WERI-Rb-1 (cell line): ENCODE measurements around the gene KNDC1.

ENCODE experiments used
- DNase-seq: peaks from one replicate; pipeline ENCODE4 v3.0.0-alpha.2; 2020
- H3K27ac ChIP-seq: fragments of 250-450 bp; sonication (Bioruptor Pico); 2 replicates; pipeline ENCODE4 v1.5.1; 2020; ENCODE audit warnings: mild to moderate bottlenecking, moderate library complexity
- H3K27me3 ChIP-seq: fragments of 250-450 bp; sonication (Bioruptor Pico); 2 replicates; pipeline ENCODE4 v1.5.1; 2021; ENCODE audit warnings: mild to moderate bottlenecking, low read depth, moderate library complexity; ENCODE audit not compliant: insufficient read depth, severe bottlenecking
- H3K36me3 ChIP-seq: fragments of 250-450 bp; sonication (Bioruptor Pico); 2 replicates; pipeline ENCODE4 v1.5.1; 2020; ENCODE audit warnings: mild to moderate bottlenecking, moderate library complexity
- H3K4me3 ChIP-seq: 2 replicates; pipeline ENCODE4 v1.5.1; 2011; ENCODE audit warnings: low read depth, mild to moderate bottlenecking, control low read depth, low read length
- H3K9me3 ChIP-seq: fragments of 250-450 bp; sonication (Bioruptor Pico); 2 replicates; pipeline ENCODE4 v1.5.1; 2021; ENCODE audit warnings: mild to moderate bottlenecking, moderate library complexity; ENCODE audit not compliant: severe bottlenecking
- TF ChIP-seq, protein P1 (sequence below): IDR thresholded peaks from 2 replicates; pipeline ENCODE4 v1.5.1; 2011; ENCODE audit warnings: low read depth, mild to moderate bottlenecking, control low read depth, inconsistent platforms, low read length

The KNDC1 gene

GRCh38 chr10:133199488-133199885, 39.5 kb downstream of the KNDC1 start:
- H3K36me3 ChIP-seq: no peaks in the 10 kb centered on the region
- no peak overlapping the region for H3K4me3 ChIP-seq
- TF ChIP-seq, protein P1, sequence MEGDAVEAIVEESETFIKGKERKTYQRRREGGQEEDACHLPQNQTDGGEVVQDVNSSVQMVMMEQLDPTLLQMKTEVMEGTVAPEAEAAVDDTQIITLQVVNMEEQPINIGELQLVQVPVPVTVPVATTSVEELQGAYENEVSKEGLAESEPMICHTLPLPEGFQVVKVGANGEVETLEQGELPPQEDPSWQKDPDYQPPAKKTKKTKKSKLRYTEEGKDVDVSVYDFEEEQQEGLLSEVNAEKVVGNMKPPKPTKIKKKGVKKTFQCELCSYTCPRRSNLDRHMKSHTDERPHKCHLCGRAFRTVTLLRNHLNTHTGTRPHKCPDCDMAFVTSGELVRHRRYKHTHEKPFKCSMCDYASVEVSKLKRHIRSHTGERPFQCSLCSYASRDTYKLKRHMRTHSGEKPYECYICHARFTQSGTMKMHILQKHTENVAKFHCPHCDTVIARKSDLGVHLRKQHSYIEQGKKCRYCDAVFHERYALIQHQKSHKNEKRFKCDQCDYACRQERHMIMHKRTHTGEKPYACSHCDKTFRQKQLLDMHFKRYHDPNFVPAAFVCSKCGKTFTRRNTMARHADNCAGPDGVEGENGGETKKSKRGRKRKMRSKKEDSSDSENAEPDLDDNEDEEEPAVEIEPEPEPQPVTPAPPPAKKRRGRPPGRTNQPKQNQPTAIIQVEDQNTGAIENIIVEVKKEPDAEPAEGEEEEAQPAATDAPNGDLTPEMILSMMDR: no peak
- no peaks in the 10 kb centered on the region for H3K27me3 ChIP-seq
- no peak overlapping the region for H3K27ac ChIP-seq
- H3K9me3 ChIP-seq: no peaks in the 10 kb centered on the region
- no peak for DNase-seq

GRCh38 chr10:133199992-133200611, 40.1 kb downstream of the KNDC1 start:
- H3K4me3 ChIP-seq: no peak overlapping the region
- no peaks in the 10 kb centered on the region for H3K9me3 ChIP-seq
- TF ChIP-seq, protein P1: no peak
- no peak overlapping the region for H3K27ac ChIP-seq
- DNase-seq: no peak
- no peaks in the 10 kb centered on the region for H3K27me3 ChIP-seq
- H3K36me3 ChIP-seq: no peaks in the 10 kb centered on the region

GRCh38 chr10:133200621-133201031, 40.6 kb downstream of the KNDC1 start:
- TF ChIP-seq, protein P1: no peak
- Histone ChIP-seq H3K4me3 (no peak overlapping the region), H3K36me3 (no peaks in the 10 kb centered on the region), H3K27ac (no peak overlapping the region), H3K27me3 (no peaks in the 10 kb centered on the region), H3K9me3 (no peaks in the 10 kb centered on the region)
- no peak for DNase-seq

GRCh38 chr10:133201151-133201947, 41.3 kb downstream of the KNDC1 start:
- Histone ChIP-seq H3K36me3 (no peaks in the 10 kb centered on the region), H3K27ac (no peak overlapping the region), H3K9me3 (no peaks in the 10 kb centered on the region), H3K27me3 (no peaks in the 10 kb centered on the region), H3K4me3 (no peak overlapping the region)
- TF ChIP-seq, protein P1: no peak
- DNase-seq: no peak

DNA sequence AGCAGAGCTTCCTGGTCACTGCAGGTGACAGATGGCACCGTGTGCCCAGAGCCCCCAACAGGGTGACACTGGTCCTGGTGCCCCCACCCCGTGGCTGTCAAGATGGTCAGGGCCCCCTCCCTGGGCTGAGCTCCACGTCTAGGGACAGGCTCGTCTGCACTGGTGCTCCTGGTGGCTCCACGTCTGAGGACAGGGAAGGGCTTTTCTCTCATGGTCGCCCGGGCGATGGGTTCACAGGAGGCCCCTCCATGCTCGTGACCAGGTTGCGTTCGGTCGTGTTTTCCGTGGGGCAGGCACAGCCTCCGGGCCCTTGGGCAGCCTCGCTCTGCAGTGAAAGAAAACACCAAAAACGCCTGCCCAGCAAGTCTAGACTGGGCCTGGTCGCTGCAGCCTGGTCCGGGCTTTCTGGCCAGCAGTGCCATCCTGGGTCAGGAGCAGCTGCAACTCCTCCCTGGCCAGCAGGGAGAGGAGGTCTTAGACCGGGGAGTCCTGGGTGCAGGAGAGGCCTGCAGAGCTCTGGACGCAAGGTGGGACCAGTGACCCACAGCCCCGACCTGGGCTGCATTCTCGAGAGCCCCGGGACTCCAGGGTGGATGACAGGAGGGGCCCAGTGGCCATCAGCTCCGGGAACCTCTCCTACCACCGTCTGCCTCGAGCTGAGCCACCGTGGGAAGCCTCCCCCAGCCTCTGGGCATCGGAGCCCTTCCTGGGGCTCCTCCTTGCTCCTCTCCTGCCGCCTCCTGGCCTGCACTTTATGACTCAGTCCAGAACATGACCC, 42.1 kb downstream of the KNDC1 start:
- H3K4me3 ChIP-seq: no peak overlapping the region
- no peaks in the 10 kb centered on the region for H3K9me3 ChIP-seq
- H3K27ac ChIP-seq: no peak overlapping the region
- TF ChIP-seq, protein P1: no peak
- H3K36me3 ChIP-seq: no peaks in the 10 kb centered on the region
- H3K27me3 ChIP-seq: no peaks in the 10 kb centered on the region
- no peak for DNase-seq
